ENCODE data around the gene HID1.

The HID1 gene, protein sequence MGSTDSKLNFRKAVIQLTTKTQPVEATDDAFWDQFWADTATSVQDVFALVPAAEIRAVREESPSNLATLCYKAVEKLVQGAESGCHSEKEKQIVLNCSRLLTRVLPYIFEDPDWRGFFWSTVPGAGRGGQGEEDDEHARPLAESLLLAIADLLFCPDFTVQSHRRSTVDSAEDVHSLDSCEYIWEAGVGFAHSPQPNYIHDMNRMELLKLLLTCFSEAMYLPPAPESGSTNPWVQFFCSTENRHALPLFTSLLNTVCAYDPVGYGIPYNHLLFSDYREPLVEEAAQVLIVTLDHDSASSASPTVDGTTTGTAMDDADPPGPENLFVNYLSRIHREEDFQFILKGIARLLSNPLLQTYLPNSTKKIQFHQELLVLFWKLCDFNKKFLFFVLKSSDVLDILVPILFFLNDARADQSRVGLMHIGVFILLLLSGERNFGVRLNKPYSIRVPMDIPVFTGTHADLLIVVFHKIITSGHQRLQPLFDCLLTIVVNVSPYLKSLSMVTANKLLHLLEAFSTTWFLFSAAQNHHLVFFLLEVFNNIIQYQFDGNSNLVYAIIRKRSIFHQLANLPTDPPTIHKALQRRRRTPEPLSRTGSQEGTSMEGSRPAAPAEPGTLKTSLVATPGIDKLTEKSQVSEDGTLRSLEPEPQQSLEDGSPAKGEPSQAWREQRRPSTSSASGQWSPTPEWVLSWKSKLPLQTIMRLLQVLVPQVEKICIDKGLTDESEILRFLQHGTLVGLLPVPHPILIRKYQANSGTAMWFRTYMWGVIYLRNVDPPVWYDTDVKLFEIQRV

DNA sequence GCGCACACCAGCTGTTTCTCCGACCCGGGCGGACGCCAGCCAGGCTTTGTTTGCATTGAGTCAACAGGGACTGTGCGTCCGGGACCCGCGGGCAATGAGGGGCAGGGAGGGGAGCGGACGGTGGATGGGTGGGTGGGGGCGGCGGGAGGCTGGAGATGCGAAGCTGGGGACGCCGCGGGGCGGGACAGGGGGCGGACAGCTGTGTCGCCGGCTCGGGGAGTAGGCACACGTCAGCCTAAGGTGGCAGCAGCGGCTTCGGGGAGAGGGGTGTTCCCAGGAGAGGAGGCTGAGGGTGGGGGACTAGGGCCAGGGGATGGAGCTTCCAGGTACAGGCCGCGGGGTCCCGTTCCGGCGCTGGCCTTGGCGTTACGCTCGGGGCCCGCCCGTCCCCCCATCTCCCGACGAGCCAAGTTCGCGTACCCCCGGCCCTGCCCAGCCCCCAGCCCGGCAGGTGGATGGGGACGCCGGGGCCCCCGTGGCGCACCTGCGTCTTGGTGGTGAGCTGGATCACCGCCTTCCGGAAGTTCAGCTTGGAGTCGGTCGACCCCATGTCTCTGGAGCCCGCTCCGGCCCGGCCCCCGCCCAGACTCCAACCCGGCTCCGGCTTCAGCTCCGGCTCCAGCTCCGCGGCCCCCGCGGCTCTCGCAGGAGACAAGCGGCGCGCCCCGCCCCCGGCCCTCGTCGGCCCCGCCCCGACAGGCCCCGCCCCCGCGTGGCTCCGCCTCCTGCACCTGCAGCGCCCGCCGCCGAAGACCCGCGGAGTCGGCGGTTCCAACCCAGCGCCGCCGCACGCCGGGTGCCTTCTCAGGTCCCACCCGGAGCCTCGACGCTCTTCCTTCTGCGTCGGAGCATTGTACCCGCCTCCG, at the start of gene HID1:
HID1 (minus strand) TSS at position 653 of the 866 bp plus-strand sequence; CDS start at position 550, 103 bp downstream.
- H3K36me3 ChIP-seq (ENCODE audit: control insufficient read depth, insufficient read depth, low read length): no peaks in the 10 kb centered on the region
- no peaks in the 10 kb centered on the region for H3K9me3 ChIP-seq (ENCODE audit: control insufficient read depth, insufficient read depth, low read length)
- H3K4me1 ChIP-seq (ENCODE audit: control insufficient read depth, insufficient read depth, low read length): peaks cover 2% of the 10 kb centered on the region
- H3K9ac ChIP-seq (ENCODE audit: low read depth, low read length): no peak within 1 kb of the TSS
- H3K4me3 ChIP-seq (ENCODE audit: low read depth, low read length): peak within 1 kb of the TSS; percentile 59
- H3K27me3 ChIP-seq (ENCODE audit: control insufficient read depth, insufficient read depth, low read length): peaks cover 46% of the 10 kb centered on the region

DNA sequence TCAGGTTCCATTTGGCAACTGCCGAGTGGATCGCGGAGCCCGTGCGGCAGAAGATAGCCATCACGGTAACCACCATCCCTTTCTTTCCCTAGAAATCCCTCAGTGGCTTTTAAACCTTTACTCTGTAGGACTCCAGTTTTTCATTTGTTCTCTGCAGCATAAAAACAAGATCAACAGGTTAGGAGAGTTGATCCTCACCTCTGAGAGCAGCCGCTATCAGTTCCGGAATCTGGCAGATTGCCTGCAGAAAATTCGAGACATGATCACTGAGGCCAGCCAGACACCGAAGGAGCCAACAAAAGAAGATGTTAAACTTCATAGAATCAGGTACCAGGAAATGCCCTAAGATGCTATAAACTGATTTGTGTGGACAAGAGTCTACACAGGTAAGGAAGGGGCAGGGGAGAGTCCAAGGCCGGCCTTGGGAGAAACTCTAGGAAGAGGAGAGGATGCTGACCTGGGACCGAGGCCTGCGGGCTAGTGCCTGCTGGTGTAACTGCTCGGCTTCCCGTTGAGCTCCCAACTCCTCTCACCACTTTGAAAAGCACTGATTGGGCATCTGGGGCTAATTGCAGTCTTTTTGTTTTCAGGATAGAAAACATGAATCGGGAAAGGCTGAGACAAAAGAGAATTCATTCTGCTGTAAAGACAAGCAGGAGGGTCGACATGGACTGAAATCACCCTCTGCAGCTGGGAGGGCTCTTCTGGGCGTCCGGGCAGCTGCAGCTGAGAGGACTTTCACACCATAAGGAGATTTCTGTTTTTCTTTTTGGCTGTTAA, 48.0 kb upstream of the HID1 start:
- Histone ChIP-seq H3K27me3 (ENCODE audit: control insufficient read depth, insufficient read depth, low read length) (no peaks in the 10 kb centered on the region), H3K4me1 (ENCODE audit: control insufficient read depth, insufficient read depth, low read length) (no peaks in the 10 kb centered on the region), H3K9me3 (ENCODE audit: control insufficient read depth, insufficient read depth, low read length) (no peaks in the 10 kb centered on the region), H3K4me3 (ENCODE audit: low read depth, low read length) (no peak overlapping the region), H3K36me3 (ENCODE audit: control insufficient read depth, insufficient read depth, low read length) (peaks cover 18% of the 10 kb centered on the region), H3K9ac (ENCODE audit: low read depth, low read length) (no peak overlapping the region)

DNA sequence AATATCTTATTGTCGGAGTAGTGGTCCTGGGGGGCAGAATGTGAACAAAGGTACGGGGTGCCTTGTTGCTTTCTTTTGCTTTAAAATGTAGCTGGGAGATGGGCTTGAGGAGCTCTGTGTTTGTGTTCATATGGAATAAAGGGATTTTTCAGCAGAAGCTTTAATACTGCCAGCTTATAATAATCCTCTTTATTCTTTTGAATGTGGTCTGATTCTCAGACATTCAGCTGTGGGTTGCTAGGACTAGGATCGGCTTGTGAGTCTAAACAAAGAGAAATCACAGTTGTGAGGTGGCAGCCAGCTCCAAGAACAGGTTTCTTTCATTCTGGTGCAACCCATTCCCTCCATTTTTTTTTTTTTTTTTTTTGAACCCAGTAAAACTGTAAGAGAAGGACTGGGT, 47.2 kb upstream of the HID1 start:
- no peak overlapping the region for H3K4me3 ChIP-seq (ENCODE audit: low read depth, low read length)
- no peaks in the 10 kb centered on the region for H3K4me1 ChIP-seq (ENCODE audit: control insufficient read depth, insufficient read depth, low read length)
- peaks cover 18% of the 10 kb centered on the region for H3K36me3 ChIP-seq (ENCODE audit: control insufficient read depth, insufficient read depth, low read length)
- no peaks in the 10 kb centered on the region for H3K27me3 ChIP-seq (ENCODE audit: control insufficient read depth, insufficient read depth, low read length)
- no peaks in the 10 kb centered on the region for H3K9me3 ChIP-seq (ENCODE audit: control insufficient read depth, insufficient read depth, low read length)
- H3K9ac ChIP-seq (ENCODE audit: low read depth, low read length): no peak overlapping the region

DNA sequence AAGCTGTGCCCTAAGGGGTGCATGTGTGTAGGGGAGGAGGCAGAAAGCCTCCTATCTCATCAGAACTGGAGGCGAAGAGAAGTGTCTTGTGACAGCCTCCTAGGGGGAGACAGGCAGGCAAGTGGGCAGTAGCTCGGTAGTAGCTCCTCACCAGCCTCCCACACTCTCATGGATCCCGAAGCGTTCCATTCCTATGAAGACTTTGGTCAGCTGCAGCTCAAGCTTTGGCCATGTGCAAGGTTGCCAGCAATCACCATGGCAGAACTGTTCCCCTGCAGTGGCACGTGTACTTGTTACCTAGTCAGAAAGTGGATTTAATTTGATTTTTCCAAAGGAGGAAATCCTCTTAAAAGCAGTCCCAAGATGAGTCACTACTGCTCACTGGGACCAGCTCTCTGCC, 46.6 kb upstream of the HID1 start:
- Histone ChIP-seq H3K27me3 (ENCODE audit: control insufficient read depth, insufficient read depth, low read length) (no peaks in the 10 kb centered on the region), H3K4me1 (ENCODE audit: control insufficient read depth, insufficient read depth, low read length) (no peaks in the 10 kb centered on the region), H3K9me3 (ENCODE audit: control insufficient read depth, insufficient read depth, low read length) (no peaks in the 10 kb centered on the region), H3K36me3 (ENCODE audit: control insufficient read depth, insufficient read depth, low read length) (peaks cover 18% of the 10 kb centered on the region), H3K4me3 (ENCODE audit: low read depth, low read length) (no peak overlapping the region), H3K9ac (ENCODE audit: low read depth, low read length) (no peak overlapping the region)

DNA sequence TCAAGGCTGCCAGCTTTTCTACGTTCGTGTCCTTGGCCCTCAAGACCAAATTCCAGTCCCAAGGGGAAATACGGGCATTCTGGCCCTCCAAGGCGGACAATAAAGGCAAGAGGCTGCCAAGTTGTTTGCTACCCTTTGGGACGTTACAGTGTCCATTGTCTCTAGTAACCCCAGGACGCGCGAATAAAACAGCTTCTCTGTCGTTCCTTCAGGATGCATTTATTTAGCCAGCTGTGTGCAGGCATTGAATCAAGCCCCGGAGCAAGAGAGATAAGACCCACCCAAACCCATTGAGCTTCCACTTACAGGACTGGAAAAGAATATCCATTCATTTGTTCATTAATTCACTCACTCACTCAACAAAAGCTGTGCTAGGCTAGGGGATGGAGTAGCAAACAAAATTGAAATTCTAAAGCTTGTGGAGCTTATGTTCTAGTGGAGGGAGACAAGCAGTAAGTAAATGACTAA, 40.6 kb upstream of the HID1 start:
- H3K4me1 ChIP-seq (ENCODE audit: control insufficient read depth, insufficient read depth, low read length): peaks cover 9% of the 10 kb centered on the region
- no peaks in the 10 kb centered on the region for H3K27me3 ChIP-seq (ENCODE audit: control insufficient read depth, insufficient read depth, low read length)
- H3K9ac ChIP-seq (ENCODE audit: low read depth, low read length): peak overlapping the region; percentile 79
- no peaks in the 10 kb centered on the region for H3K36me3 ChIP-seq (ENCODE audit: control insufficient read depth, insufficient read depth, low read length)
- H3K4me3 ChIP-seq (ENCODE audit: low read depth, low read length): peak overlapping the region; percentile 95
- no peaks in the 10 kb centered on the region for H3K9me3 ChIP-seq (ENCODE audit: control insufficient read depth, insufficient read depth, low read length)

DNA sequence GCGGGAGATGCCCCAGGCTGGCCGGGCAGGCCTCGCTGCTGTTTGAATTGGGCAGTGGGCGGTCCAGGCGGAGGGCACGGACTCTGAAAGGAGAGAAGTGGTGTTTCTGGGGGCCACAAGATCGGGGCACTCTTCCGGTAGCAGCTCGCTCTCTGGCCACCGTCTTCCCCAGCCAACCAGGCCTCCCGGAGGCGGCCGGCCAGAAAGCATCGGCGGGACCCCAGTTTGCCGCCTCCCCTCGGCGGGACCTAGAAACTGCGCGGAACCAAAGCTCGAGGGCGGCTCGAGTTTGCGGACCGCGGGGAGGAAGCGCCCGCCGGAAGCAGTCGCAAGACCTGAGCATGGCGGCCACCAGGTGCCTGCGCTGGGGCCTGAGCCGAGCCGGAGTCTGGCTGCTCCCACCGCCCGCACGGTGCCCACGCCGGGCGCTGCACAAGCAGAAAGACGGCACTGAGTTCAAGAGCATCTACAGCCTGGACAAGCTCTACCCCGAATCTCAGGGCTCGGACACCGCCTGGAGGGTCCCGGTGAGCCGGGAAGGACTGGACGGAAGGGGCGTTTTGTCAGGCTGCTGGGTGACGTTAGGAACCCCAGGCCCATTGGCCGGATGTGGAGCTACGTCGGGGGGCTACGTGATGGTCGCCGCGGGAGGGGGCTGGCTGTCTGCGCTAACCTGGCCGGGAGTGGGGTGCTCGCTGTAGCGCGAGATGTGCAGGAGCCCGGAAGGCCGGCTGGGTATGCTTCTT, 40.0 kb upstream of the HID1 start, which contains the start of gene MRPL58:
MRPL58 (plus strand) TSS at position 325 of the 746 bp plus-strand sequence; CDS start at position 342, 17 bp downstream.
- peaks cover 9% of the 10 kb centered on the region for H3K4me1 ChIP-seq (ENCODE audit: control insufficient read depth, insufficient read depth, low read length)
- H3K9me3 ChIP-seq (ENCODE audit: control insufficient read depth, insufficient read depth, low read length): no peaks in the 10 kb centered on the region
- no peaks in the 10 kb centered on the region for H3K36me3 ChIP-seq (ENCODE audit: control insufficient read depth, insufficient read depth, low read length)
- H3K4me3 ChIP-seq (ENCODE audit: low read depth, low read length): peak within 1 kb of the TSS; percentile 95
- H3K9ac ChIP-seq (ENCODE audit: low read depth, low read length): peak within 1 kb of the TSS; percentile 79
- H3K27me3 ChIP-seq (ENCODE audit: control insufficient read depth, insufficient read depth, low read length): no peaks in the 10 kb centered on the region

DNA sequence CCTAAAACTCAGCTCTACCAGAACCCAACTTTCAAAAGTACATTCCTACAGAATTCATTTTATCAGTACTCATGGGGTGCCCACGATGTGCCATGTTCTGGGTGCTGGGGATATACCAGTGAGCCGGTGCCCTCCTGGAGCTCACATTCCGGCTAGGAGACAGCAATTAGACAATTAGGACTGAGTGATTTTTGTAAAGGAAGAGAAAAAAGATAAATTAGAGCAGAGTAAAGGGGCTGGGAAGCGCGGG, 39.5 kb upstream of the HID1 start:
- Histone ChIP-seq H3K9ac (ENCODE audit: low read depth, low read length) (peak overlapping the region; percentile 51), H3K9me3 (ENCODE audit: control insufficient read depth, insufficient read depth, low read length) (no peaks in the 10 kb centered on the region), H3K27me3 (ENCODE audit: control insufficient read depth, insufficient read depth, low read length) (no peaks in the 10 kb centered on the region), H3K36me3 (ENCODE audit: control insufficient read depth, insufficient read depth, low read length) (no peaks in the 10 kb centered on the region), H3K4me1 (ENCODE audit: control insufficient read depth, insufficient read depth, low read length) (peaks cover 9% of the 10 kb centered on the region), H3K4me3 (ENCODE audit: low read depth, low read length) (peak overlapping the region; percentile 47)

DNA sequence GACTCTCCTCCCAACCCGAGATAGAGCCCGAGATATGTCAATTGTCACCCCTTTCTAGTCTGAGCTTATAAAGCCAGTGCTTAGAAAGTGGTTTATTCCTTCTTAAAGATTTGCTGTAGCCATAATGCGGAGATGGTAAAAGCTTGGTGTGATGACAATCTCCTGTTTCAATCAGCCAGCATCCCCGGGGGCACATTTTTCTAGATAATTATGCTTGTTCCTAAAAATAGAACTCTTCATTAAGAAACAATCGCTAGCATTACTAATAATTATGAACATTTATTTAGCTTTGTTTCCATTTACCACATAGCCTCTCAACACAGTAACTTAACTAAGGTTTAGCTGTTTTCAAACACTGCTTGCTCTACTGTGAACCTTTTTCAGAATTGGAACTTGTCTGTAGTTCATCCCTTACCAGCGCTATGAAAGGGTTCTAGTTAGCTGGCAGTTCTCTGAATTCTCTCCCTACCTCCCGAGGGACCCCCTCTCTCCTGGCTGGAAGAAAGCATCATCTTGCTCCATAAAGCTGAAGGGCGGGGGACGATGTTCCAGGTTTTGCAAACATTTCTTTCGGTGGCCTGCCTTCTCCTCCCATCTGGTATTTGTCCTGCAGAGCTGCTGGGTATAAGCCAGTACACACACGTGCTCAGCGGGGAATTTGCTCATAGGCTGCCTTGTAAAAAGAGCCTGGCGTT, 39.0 kb upstream of the HID1 start:
- H3K4me1 ChIP-seq (ENCODE audit: control insufficient read depth, insufficient read depth, low read length): peaks cover 9% of the 10 kb centered on the region
- no peaks in the 10 kb centered on the region for H3K36me3 ChIP-seq (ENCODE audit: control insufficient read depth, insufficient read depth, low read length)
- H3K9me3 ChIP-seq (ENCODE audit: control insufficient read depth, insufficient read depth, low read length): no peaks in the 10 kb centered on the region
- peak overlapping the region; percentile 51 for H3K9ac ChIP-seq (ENCODE audit: low read depth, low read length)
- no peaks in the 10 kb centered on the region for H3K27me3 ChIP-seq (ENCODE audit: control insufficient read depth, insufficient read depth, low read length)
- peak overlapping the region; percentile 47 for H3K4me3 ChIP-seq (ENCODE audit: low read depth, low read length)

DNA sequence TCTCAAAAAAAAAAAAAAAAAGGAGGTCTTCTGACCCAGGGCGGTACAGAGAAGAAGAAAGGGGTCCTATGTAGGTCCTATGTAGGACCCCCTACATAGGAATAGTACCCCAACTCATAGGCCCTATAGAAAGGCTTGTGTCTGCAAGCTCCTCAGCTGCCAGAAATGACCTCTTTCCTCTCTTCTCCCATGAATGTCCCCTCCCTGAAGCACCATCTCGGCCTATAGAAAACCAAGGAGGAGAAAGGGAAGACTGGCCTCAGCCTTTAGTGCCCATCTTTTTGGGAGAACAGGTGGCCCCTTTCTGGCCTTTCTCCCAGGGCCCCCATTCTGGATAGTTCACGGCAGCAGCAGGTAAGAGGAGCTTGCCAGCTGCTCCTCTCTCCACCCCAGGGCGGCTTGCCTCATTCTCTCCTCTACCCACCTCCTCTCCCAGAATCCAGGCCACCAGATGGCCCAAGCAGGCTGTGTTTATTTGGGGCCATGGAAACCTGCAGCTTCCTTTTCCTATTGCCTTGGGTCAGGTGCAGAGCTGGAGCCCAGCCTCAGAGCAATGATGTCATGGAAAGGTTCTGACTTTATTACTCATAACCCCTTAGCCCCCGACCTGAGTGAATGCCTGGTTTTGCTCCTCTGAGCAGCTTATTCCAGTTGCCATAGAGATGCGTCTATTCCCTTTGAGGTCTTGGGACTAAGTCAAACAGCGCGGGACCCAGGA, 38.3 kb upstream of the HID1 start:
- no peaks in the 10 kb centered on the region for H3K9me3 ChIP-seq (ENCODE audit: control insufficient read depth, insufficient read depth, low read length)
- no peaks in the 10 kb centered on the region for H3K36me3 ChIP-seq (ENCODE audit: control insufficient read depth, insufficient read depth, low read length)
- H3K27me3 ChIP-seq (ENCODE audit: control insufficient read depth, insufficient read depth, low read length): no peaks in the 10 kb centered on the region
- H3K9ac ChIP-seq (ENCODE audit: low read depth, low read length): no peak overlapping the region
- H3K4me1 ChIP-seq (ENCODE audit: control insufficient read depth, insufficient read depth, low read length): peaks cover 9% of the 10 kb centered on the region
- no peak overlapping the region for H3K4me3 ChIP-seq (ENCODE audit: low read depth, low read length)

Data from iPS-15b (cell line).